HG03558 (cell line): ENCODE results near the gene ATG9A.
A peak's percentile ranks its signal among the peaks of the same experiment; 100 is the strongest.

Source experiments
- ATAC-seq: cut with Tn5 transposase; IDR thresholded peaks from one replicate; pipeline ENCODE4 v1.9.1; 2021; ENCODE audit warnings: moderate number of reproducible peaks; ENCODE audit not compliant: unreplicated experiment; ENCODE audit errors: extremely low read depth

The ATG9A gene

DNA sequence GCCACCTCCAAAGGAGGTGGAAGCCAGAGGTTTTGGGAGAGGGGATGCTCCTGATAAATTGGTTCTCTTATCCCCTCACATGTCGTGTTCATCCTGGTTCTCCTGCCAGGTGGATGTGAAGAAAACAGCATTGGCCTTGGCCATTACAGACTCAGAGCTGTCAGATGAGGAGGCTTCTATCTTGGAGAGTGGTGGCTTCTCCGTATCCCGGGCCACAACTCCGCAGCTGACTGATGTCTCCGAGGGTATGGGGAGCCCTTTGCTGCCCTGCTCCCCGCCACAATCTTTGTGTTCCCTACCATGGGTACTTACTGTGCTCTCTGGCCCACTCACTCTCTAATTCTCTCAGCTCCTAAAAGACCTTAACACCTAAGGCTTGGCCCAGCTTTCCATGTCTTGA is 47.9 kb downstream of the ATG9A start:
- no peak for ATAC-seq

DNA sequence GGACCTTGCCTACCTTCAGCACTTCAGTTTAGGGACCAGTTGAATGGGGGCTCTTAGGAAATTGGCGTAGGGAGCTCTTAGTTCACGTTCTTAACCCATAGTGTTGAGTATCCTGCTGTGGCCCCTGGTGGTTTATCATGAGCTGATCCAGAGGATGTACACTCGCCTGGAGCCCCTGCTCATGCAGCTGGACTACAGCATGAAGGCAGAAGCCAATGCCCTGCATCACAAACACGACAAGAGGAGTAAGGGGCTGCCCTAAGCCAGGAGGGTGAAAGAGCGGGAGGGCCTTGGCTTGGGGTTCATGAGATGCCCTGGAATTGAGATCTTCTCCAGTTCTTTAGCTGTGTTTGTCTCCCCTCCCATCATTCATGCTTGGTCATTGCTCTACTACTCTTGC is 48.5 kb downstream of the ATG9A start:
- no peak for ATAC-seq

DNA sequence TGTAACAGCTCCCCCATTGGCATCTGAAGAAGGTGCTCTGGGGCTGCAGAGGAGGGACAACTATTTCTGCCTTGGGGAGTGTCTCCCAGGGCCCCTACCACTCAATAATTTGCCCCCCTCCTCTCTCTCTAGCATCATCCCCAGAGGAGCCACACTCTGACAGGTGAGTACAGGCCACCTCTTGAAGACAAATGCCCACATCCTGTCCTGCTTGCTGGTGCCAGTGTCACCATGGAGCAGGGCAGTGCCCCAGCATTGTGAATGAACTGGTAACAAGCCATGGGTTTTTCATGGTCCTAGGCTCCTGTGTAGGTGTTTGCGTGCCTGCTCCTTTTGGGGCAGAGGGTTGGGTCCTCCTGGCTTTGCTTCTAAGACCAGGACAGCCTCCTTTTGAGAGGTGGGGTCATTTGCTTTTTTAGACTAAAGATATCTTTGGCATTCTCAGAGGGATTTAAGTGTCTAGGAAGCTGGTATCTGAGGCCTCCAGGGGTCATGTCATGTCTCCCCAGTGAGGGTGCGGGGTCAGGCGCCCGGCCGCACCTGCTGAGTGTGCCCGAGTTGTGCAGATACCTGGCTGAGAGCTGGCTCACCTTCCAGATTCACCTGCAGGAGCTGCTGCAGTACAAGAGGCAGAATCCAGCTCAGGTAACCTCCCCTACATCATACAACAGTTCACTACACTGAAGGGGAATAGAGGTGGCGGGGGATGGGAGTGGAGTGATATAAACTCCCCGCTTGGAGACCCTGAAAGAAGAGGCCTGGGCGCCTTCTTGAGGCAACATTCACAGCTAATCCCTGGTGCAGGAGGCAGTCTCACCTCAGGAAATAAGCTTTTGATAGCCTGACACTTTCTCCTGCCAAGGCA is 49.6 kb downstream of the ATG9A start:
- no peak for ATAC-seq

DNA sequence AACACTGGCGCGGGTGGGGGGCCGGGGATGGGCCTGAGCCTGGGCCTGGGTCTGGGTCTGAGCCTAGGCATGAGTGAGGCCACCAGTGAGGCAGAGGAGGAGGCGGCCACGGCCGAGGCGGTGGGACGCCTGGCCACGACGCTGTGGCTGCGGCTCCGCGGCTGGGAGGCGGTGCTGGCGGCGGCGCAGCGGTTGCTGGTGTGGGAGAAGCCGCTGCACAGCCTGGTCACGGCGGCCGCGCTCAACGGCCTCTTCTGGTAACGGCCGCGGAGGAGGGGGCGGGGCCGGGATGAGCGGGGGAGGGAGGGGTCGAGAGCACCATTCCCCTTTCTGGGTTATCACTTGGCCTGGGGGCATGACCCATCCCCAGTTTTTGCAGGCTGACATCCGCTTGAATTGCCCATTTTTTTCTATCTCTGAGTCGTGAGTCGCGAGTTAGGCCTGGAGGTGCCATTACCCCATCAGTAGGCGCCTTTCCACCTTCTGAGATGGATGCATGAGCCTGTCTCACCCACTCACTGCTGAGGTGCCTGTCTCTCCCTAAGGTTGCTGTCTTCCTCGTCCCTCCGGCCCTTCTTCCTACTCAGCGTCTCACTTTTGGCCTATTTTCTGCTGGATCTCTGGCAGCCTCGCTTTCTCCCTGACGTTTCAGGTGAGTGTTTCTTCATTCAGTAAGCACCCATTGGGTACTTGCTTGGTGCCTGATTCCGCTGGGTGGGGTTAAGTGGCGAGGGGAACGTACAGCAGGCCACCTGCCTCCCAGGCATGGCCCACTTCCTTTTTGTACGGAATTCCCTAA is 50.9 kb downstream of the ATG9A start:
- no peak for ATAC-seq

DNA sequence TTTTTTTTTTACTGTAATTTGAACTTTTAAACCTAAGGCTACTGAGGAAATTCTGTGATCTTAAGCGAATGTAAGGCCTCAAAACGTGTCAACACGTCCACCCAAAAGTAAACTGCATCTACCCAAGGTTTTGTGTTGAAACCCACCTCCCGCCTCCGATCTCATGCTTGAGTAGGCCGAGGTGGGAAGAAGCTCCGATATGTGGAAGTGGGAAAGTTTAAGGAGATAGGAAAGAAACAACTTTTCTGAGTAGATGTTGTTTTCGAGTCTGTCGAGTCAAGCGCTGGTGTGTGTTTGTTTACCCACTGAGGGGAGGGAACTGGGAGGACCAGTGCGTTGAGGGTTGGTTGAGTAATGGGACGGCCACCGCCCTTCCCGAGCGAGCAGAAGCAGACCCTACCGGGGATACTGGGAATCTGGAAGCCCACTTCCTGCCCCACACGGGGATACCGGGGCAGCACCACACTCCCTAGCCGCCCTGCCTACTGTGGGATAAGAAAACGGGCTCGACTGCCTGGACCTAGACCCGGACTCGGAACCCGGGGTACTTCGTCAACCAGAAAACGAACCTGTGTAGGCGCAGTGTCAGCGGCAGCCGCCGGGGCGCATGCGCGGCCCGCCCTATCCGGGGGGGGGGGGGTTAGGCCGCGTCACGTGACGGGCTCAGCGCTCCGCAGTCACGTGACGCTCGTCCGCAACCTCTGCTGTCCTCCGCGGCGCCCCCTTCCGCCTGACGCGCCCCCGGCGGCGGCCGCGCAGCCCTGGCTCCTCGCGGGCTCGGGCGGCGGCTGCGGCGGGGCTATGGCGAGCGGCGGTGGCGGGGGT is 51.7 kb downstream of the ATG9A start, which contains the start of gene RETREG2:
TSS of gene RETREG2 (plus strand) at position 724 of the 825 bp plus-strand sequence. CDS start at position 802, 78 bp downstream.
- no peak for ATAC-seq

DNA sequence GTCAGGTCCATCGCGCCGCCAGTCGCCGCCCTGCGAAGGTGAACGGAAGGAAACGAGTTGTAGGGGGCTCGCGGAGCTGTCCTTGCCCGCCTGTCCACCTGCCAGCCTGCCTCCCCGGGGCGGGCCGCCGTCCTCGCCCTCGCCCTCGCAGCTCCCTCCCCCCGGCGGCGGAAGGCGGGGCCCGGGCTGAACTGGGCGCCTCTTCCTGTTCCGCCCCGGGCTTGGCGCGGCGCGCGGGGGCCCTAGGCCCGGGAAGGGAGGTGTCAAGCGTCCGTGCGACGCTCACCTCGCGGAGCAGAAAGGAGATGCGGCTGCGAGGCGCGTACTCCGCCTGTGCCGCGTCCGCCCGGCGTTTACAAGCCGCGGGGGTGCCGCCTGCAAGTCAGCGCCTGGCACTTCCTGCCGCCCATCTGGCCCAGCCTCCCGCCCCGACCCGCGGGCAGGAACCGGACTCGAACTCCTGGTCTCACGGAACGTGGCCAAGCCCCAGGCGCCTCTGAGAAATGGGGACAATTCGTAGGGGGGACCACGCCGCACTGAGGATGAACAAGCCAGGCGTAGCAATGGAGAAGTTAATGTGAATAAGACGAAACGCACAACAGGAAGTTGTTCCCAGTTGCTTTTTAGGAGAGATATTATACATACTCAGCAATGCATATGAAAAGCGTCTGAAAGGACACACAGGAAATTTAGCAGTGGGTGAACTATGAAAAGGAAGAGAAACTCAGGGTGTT is 52.5 kb downstream of the ATG9A start, which contains the start of gene CNPPD1:
TSS of gene CNPPD1 (minus strand) at position 108 of the 734 bp plus-strand sequence. CDS start at position 11, 97 bp downstream.
- peak; percentile 49 for ATAC-seq

DNA sequence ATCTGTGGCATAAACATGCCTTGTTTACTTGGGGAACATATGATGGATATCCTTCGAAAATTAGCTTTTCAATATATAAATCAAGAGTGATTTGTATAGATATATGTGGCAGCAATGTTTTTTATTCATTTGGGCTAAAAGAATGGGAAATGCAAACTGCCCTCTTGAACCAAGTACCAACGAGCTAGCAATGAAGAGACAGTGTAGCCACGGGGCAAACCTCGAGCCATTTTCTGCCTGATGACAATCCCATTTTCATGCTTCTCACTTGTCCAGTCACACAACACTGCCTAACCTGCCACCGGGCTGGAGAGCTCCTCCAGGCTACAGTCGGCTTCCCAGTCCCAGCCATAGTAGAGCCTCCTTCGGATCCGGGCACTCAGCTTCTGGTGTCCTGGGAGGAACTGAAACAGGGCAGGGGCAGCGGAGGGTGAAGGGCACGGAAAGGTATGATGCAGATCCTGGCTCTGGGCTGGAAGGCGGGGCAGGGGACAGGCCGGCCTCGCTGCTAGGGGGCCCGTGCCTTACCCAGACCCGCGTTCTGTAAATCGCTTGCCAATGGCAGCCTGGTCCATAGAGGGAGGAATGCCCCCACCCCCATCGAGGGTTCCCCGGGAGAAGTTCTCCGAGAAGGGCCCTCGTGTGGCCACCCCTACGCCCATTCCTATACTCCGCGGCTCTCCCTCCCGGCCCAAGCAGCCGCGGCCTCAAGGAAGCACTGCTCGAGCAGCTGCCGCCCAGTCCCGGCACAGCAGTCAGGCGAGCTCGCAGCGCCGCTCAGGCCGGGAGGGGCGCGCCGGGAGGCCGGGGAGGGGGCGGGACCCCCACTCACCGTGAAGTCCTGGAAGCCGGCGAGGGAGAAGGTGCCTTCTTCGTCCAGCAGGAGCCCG is 53.3 kb downstream of the ATG9A start:
- no peak for ATAC-seq

DNA sequence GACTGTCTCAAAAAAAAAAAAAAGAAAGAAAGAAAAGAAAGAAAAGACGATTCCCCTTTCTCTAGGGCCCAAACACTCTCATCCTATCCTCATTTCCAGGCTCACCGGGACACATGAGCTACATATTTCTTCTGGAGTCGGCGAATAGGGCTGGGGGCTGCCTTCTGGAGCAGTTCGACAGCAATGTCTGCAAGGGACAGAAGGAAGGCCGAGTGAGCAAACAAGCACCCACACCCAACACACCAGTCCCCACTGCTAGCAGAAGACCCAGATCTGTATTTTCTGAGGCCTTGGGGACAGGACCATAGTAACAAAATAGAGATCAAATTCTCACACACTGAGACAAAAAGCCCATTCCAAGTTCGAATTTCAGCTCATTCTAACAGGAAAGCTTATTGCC is 54.0 kb downstream of the ATG9A start:
- ATAC-seq = no peak

DNA sequence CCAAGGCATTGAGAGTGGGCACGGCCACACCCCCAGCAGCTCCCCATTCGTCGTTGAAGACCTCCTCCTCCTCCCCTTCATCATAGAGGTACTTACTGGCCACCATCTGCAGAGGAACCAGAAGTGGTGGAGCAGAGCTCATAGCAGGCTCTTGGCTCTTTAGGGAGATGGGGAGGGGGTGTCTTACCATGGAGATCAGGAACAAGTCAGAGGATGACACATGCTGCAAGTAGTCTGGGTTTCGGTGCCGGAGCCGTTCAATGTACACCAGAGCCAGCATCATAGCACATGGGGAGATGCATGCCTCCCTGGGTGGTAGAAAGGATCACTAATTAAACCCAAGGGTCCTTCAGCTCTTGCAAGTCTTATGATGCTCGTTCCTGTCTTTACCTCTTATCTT is 54.6 kb downstream of the ATG9A start:
- no peak for ATAC-seq

DNA sequence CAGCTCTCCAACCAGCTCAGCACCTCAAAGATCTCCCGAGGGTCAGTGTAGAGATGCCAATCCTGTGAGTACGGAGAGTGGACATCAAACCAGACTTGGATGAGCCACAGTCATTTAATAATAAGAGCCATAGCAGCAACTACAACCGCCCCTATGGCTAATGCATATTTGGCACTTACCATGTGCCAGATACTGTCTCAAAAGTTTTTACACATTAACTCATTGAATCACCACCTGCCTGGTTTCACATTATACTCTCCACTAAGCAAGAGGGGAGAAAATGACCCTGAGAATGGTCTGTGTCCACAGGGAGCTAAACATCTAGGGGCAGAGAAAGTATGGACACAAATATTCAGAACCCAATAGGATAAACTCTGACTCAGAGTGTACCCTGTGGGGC is 55.3 kb downstream of the ATG9A start:
- ATAC-seq = no peak

DNA sequence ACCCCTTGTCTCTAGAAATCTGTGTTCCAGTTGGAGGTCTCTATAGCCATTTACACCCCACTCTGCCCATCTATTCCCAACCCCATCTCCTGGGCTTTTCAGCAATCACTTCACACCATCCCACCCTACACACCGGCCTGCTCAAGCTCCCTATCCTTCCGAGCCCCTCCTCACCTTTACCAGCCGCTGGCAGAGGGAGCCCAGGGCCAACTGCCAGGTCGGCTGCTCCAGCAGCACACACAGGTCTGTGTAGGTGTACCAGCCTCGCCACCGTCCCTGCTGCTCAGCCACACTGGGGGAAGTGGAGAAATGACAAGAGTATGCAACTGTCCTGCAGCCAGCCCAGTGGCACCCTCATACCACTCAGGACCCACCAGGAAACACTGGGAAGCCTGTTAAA is 56.3 kb downstream of the ATG9A start:
- no peak for ATAC-seq

DNA sequence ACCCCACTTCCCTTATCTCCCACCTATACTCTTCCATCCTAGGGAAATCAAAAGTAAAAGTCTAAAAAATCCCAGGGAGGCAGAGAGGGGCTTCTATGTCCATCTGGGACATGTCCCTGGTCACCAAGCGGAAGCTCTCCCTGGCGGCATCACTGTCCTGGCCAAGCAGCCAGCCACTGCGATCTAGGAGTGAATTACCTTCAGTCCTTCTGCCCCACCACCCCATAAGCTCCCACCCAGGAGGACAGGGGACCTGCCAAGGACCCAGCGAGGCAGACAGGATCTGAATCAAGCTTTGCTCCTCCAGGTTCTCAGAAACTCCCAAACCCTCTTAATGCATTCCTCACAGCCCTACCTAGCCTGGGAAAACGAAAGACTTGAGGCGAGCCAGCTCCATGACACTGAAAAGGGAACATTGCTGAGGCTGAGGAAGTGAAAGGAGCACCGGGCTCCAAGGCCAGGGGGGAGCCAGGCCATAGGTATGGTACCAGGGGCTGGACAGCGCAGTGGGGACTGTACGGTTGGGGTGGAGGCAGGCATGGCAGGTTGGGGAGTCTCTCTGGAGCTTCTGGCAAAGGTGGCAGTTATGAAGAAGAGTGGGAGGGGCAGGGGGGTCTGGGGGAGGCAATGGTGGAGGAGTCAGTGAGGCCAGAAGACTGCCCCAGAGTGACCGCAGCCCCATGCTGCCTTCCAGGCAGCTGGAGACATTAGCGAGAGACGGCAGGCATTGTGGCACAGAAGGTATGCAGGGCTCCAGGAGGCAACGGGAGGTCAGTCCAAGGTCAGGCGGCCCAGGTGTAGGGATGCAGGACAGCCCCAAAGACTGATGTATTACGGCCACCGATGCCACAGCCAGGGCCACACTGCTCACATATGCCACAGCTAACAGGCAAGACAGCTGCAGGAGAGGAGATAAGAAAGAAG is 56.9 kb downstream of the ATG9A start:
- ATAC-seq = no peak

DNA sequence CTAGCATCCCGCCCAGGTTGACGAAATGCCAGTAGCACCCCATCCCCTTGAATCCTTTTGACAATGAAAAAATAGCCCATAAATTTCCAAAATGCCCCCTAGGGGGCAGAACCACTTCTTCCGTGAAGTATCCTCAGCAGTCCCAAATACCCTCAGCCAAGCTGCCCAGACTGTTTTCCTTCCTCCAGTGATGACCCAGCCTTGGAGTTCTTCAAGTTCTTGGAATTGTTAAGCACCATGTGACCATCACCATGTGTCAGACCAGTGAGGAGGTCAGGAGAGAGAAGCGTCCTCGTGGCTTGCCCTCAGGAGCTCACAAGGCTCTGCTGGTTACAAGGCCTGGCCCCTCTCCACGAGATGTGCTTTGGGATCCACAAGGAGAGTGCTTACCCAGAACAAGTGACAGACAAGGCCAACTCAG is 58.2 kb downstream of the ATG9A start:
- no peak for ATAC-seq

DNA sequence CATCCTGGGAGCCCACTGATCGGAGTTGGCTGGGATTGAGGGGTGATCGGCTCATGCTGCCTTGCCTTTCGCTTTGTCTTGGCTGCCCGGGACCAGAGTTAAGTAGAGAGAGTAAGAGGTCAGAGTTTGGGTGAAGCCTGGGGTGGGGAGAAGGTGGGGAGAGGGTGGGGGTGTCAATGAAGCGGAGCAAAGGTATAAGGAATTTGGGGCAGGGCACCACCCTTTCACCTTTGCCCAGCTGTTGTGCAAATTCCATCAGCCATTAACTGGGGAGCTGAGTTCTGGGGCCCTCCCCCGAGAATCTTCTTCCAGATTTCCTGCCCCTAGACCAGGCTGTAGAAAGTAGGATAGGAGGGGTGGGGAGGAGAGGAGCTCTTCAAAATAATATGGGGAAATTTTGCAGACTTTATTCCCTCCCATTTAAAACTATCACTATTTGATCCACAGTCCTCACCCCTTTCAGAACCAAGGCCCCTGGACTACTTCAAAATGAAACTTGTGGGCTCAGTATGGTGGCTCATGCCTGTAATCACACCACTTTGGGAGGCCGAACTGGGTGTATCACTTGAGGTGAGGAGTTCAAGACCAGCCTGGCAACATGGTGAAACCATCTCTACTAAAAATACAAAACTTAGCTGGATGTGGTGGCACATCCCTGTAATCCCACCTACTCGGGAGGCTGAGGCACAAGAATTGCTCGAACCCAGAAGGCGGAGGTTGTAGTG is 59.3 kb downstream of the ATG9A start, which contains the start of gene SLC23A3:
TSS of gene SLC23A3 (minus strand) at position 100 of the 725 bp plus-strand sequence. CDS start at position 55, 45 bp downstream.
- no peak for ATAC-seq
